IPS DF 6.9 (cell line): ENCODE data around the gene INTS7.

Source experiments
- DNase-seq: peaks from one replicate; pipeline ENCODE4 v3.0.0-alpha.2; 2013; ENCODE audit warnings: low read depth, low spot score
- H3K27ac ChIP-seq: one replicate; pipeline ENCODE4 v1.5.1; 2013; ENCODE audit warnings: low read length, control low read depth
- H3K27me3 ChIP-seq: 2 replicates; pipeline ENCODE4 v1.6.1; 2013; ENCODE audit warnings: mild to moderate bottlenecking, low read length; ENCODE audit not compliant: control insufficient read depth, insufficient read depth
- H3K36me3 ChIP-seq: 2 replicates; pipeline ENCODE4 v1.6.1; 2013; ENCODE audit warnings: low read length; ENCODE audit not compliant: control insufficient read depth, insufficient read depth
- H3K4me1 ChIP-seq: 2 replicates; pipeline ENCODE4 v1.6.1; 2013; ENCODE audit warnings: low read length; ENCODE audit not compliant: control insufficient read depth, insufficient read depth
- H3K4me3 ChIP-seq: 2 replicates; pipeline ENCODE4 v1.5.1; 2013; ENCODE audit warnings: mild to moderate bottlenecking, low read length
- H3K9me3 ChIP-seq: 2 replicates; pipeline ENCODE4 v1.6.1; 2013; ENCODE audit warnings: low read length, inconsistent platforms; ENCODE audit not compliant: control insufficient read depth, insufficient read depth
- WGBS: extraction: QIAGEN DNeasy Blood & Tissue Kit; methylation state at CpG from one replicate; pipeline ENCODE4 v1.1.7; 2013; ENCODE audit warnings: mixed read lengths, missing lambda C conversion rate; ENCODE audit not compliant: insufficient read length, insufficient coverage; 5-methylcytosine and 5-hydroxymethylcytosine counted together

INTS7 gene

GRCh38 chr1:211933946-211934714 lies 101.2 kb downstream of the INTS7 start:
- H3K27ac ChIP-seq = no peak overlapping the region
- no peaks in the 10 kb centered on the region for H3K27me3 ChIP-seq
- no peaks in the 10 kb centered on the region for H3K4me1 ChIP-seq
- whole genome bisulfite sequencing = no CpG with 5 or more reads among the region's 7 CpGs
- no peaks in the 10 kb centered on the region for H3K9me3 ChIP-seq
- DNase-seq = no peak
- no peak overlapping the region for H3K4me3 ChIP-seq
- no peaks in the 10 kb centered on the region for H3K36me3 ChIP-seq

DNA sequence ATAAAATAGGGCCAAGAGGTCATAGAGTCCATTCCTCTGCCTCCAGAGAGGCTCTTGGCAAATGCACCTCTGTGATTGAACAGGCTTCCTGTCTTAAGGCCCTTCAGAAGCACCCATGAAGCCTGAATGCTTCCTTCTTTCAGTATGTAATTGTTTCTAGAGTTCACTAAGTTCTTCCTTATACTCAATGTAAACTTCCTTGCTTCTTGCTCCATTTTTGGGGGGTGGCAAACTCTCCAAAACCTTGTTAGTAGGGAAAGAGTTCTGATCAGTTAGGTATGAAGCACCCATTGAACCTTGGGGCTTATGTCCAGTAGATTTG lies 102.5 kb downstream of the INTS7 start:
- Histone ChIP-seq H3K36me3 (no peaks in the 10 kb centered on the region), H3K27me3 (no peaks in the 10 kb centered on the region), H3K4me3 (no peak overlapping the region), H3K4me1 (no peaks in the 10 kb centered on the region), H3K27ac (no peak overlapping the region), H3K9me3 (no peaks in the 10 kb centered on the region)
- DNase-seq = no peak

DNA sequence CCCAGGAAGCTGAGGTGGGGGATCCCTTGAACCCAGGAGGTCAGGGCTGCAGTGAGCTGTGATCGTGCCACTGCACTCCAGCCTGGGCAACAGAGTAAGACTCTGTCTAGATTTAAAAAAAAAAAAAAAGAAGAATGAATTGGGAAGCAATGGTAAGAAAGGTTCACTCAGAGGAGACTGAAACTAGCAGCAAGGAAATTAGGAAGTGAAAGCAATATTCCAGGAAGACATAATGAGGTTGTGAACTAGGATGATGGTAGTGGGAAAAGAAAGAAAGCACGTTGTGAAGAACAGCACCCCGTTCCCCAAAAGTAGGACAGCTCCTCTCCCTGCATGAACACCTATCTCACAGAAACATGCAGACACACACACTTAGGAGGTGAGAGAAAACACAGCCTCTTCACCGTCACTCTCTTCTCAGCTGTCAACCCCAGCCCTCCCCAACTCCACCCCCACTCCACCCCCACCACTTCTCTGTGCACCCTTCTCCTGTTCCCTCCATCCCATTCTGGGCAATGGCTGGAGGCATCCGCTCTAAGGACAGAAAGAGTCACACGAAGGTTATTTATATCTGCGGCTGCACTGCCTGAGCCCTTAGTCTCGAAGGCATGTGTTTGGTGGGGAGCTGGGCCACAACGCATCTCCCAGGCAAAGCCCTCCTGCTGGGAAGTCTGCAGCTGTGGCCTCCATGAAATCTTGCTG lies 103.0 kb downstream of the INTS7 start:
- Histone ChIP-seq H3K36me3 (no peaks in the 10 kb centered on the region), H3K27ac (no peak overlapping the region), H3K27me3 (no peaks in the 10 kb centered on the region), H3K4me3 (no peak overlapping the region), H3K9me3 (no peaks in the 10 kb centered on the region), H3K4me1 (no peaks in the 10 kb centered on the region)
- WGBS = no CpG with 5 or more reads among the region's 9 CpGs
- no peak for DNase-seq

DNA sequence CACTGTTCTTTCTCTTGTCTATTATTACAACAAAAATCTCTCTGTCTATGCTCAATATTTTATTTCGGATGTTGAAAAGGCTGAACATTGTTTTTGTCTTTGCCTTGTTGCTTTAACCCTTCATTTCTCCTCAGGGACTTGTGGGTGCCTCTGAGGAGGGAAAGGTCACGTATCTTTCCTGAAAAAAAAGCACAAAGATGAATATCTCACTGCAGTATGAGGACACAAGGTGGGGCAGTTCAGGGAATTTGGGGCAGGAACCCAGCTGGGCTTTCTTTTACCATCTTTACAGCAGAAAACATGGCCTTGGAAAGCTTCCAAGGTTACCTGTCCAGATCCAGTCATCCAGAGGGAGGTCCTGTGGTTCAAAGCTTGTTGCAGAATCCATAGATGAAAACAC lies 105.7 kb downstream of the INTS7 start:
- no peak overlapping the region for H3K27ac ChIP-seq
- no CpG with 5 or more reads among the region's 2 CpGs for WGBS

GRCh38 chr1:211928993-211929637 lies 106.2 kb downstream of the INTS7 start:
- WGBS = no CpG with 5 or more reads among the region's 9 CpGs
- H3K9me3 ChIP-seq = no peaks in the 10 kb centered on the region
- H3K27ac ChIP-seq = no peak overlapping the region
- no peak overlapping the region for H3K4me3 ChIP-seq
- H3K36me3 ChIP-seq = no peaks in the 10 kb centered on the region
- H3K4me1 ChIP-seq = no peaks in the 10 kb centered on the region
- DNase-seq = no peak
- no peaks in the 10 kb centered on the region for H3K27me3 ChIP-seq

More for the DNA sequence above, 105.7 kb downstream of the INTS7 start:
- no peaks in the 10 kb centered on the region for H3K4me1 ChIP-seq
- no peaks in the 10 kb centered on the region for H3K36me3 ChIP-seq
- no peaks in the 10 kb centered on the region for H3K27me3 ChIP-seq
- no peaks in the 10 kb centered on the region for H3K9me3 ChIP-seq
- no peak overlapping the region for H3K4me3 ChIP-seq
- no peak for DNase-seq

DNA sequence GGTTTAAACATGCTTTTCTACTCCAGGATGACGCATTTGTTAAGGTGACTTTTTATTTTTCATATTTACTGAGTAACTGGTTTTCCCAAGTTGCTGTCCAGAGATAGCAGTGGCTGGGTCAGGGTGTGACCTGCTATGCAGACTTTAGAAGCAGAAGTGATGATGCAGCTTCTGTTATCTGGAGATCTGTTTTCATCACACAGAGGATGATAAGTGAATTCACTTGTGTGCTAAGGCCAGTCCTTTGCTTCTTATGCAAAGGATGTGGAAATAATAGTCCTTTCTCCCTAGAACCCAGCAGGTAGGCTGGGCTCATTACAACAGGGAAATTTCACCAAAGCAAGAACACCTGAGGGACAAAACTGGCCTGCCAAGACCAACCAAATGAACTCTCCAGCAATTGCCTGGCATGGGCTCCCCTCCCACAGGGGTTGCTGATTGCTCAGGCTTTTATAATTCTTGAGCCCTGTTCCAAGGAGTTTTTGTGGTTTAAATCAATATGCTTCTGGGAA lies 107.0 kb downstream of the INTS7 start:
- Histone ChIP-seq H3K4me3 (no peak overlapping the region), H3K27ac (no peak overlapping the region)

GRCh38 chr1:211925016-211925415 lies 110.3 kb downstream of the INTS7 start:
- H3K27me3 ChIP-seq = no peaks in the 10 kb centered on the region
- WGBS = no CpG with 5 or more reads among the region's 7 CpGs
- H3K27ac ChIP-seq = no peak overlapping the region
- no peaks in the 10 kb centered on the region for H3K9me3 ChIP-seq
- H3K4me1 ChIP-seq = no peaks in the 10 kb centered on the region
- DNase-seq = no peak
- H3K4me3 ChIP-seq = no peak overlapping the region
- H3K36me3 ChIP-seq = no peaks in the 10 kb centered on the region

More for the DNA sequence above, 107.0 kb downstream of the INTS7 start:
- WGBS = no CpG with 5 or more reads among the region's 1 CpG
- no peak for DNase-seq
- no peaks in the 10 kb centered on the region for H3K4me1 ChIP-seq
- H3K36me3 ChIP-seq = no peaks in the 10 kb centered on the region
- no peaks in the 10 kb centered on the region for H3K9me3 ChIP-seq
- no peaks in the 10 kb centered on the region for H3K27me3 ChIP-seq

DNA sequence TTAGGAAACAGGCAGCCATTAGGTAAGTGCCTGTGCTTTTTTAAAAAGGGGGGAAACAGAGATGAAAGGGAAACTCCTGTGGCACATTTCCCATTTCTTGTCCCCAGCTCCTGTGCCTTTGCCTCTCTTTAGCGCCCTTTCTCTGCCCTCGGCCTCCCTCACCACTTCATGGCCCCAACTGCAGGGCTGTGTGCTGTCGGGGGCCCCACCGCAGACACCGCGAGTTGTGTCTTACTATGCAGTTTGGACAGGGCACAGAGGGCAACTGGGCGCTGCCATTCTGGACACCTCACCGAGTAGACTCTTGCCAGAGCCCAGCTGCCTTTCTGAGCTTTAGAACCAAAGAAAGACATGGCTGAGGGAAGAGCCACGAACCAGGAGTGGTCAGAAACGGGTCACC lies 111.1 kb downstream of the INTS7 start:
- H3K27me3 ChIP-seq = no peaks in the 10 kb centered on the region
- no peaks in the 10 kb centered on the region for H3K4me1 ChIP-seq
- H3K36me3 ChIP-seq = no peaks in the 10 kb centered on the region
- no peak overlapping the region for H3K4me3 ChIP-seq
- H3K9me3 ChIP-seq = no peaks in the 10 kb centered on the region
- DNase-seq = no peak
- H3K27ac ChIP-seq = no peak overlapping the region
- WGBS = no CpG with 5 or more reads among the region's 10 CpGs

- Histone ChIP-seq H3K36me3 (no peaks in the 10 kb centered on the region), H3K27me3 (no peaks in the 10 kb centered on the region), H3K4me1 (no peaks in the 10 kb centered on the region), H3K27ac (no peak overlapping the region), H3K4me3 (no peak overlapping the region), H3K9me3 (no peaks in the 10 kb centered on the region)
- WGBS = no CpG with 5 or more reads among the region's 5 CpGs
- no peak for DNase-seq
Measured at GRCh38 chr1:211923095-211923494, 112.3 kb downstream of the INTS7 start.

DNA sequence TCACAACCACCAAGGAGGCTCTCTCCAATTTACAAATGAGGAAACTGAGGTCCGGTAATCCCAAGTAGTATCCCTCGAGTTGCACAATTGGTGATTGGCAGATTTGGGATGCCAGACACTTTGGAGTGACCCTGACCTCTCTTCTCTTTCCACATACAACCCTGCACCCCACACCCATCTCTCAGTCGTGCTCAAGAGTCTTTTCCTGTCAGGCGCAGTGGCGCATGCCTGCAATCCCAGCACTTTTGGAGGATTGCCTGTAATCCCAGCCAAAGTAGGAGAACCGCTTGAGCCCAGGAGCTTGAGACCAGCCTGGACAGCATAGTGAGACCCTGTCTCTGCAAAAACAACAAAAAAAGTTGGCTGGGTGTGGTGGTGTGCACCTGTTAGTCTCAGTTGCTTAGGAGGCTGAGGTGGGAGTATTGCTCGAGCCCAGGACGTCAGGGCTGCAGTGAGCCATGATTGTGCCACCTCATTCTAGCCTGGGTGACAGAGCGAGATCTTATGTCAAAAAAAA lies 113.7 kb downstream of the INTS7 start:
- H3K27me3 ChIP-seq = no peaks in the 10 kb centered on the region
- H3K27ac ChIP-seq = no peak overlapping the region
- no peak for DNase-seq
- no peak overlapping the region for H3K4me3 ChIP-seq
- H3K36me3 ChIP-seq = no peaks in the 10 kb centered on the region
- WGBS = no CpG with 5 or more reads among the region's 9 CpGs
- no peaks in the 10 kb centered on the region for H3K9me3 ChIP-seq
- no peaks in the 10 kb centered on the region for H3K4me1 ChIP-seq
